ENCODE results near the gene HYCC1. TPM values are rescaled to one million over a fixed set of nuclear protein-coding genes. Genes with fewer than 3 reads are reported as not detected.
A peak's percentile ranks its signal among the peaks of the same experiment; 100 is the strongest.

HYCC1 gene
- total and polyA plus RNA-seq, 9 of the 15 experiments (the other 6 are each of a cell fraction or from before 2014, with no cell fraction given) = 11.2 to 40.6 (median 37.9) TPM

- ATAC-seq = no peak
- intact Hi-C loops (cut with micrococcal nuclease) = no loop called here
- H3K79me2 ChIP-seq (ENCODE audit: control insufficient read depth, insufficient read depth, low read length) = peaks cover 37% of the 10 kb centered on the region
These were observed 23.4 kb downstream of the HYCC1 start for GRCh38 chr7:22990588-22990949.

More at GRCh38 chr7:22990588-22990949, 23.4 kb downstream of the HYCC1 start:
- 29% methylated on average over 1 of the region's 1 CpG for WGBS (ENCODE audit: insufficient coverage, low coverage, missing lambda C conversion rate)
- no TSS peak for BruUV-seq (replicated peaks)
- in situ Hi-C loops (cut with MboI) = no loop called here
- TF ChIP-seq PRPF4 (IDR thresholded peaks at IDR 0.05; ENCODE audit: insufficient read depth, low read depth, low read length, poor library complexity, severe bottlenecking) = no peak
- TF ChIP-seq CEBPB (tag; IDR thresholded peaks at IDR 0.05) = no peak
- TF ChIP-seq TAF1 (IDR thresholded peaks at IDR 0.05; ENCODE audit: control insufficient read depth, extremely low read depth, insufficient read depth, low read length, severe bottlenecking) = no peak
- no peak for TF ChIP-seq DIDO1 (tag; IDR thresholded peaks at IDR 0.05; ENCODE audit: low read depth)
- TF ChIP-seq PHF20 (IDR thresholded peaks at IDR 0.05; ENCODE audit: partially characterized antibody) = peak; percentile 14
- no peak for TF ChIP-seq MCM5 (IDR thresholded peaks at IDR 0.05; ENCODE audit: low read depth)
- TF ChIP-seq RNF219 (CRISPR knock-in tag; IDR thresholded peaks at IDR 0.05) = no peak
- peak; percentile 77 for TF ChIP-seq CREM (IDR thresholded peaks at IDR 0.05; ENCODE audit: low read depth)
- no peak for TF ChIP-seq ZNF134 (CRISPR knock-in tag; conservative IDR thresholded peaks at IDR 0.05)
- TF ChIP-seq ZBTB1 (CRISPR knock-in tag; IDR thresholded peaks at IDR 0.05; ENCODE audit: borderline replicate concordance, low read depth) = no peak
- TF ChIP-seq CHCHD3 (CRISPR knock-in tag; IDR thresholded peaks at IDR 0.05) = no peak
- TF ChIP-seq CTCF (IDR thresholded peaks at IDR 0.05 in 2 of 3, conservative IDR thresholded peaks at IDR 0.05 in 1 of 3; ENCODE audit: insufficient read depth in 2 of 3, low read depth in 1 of 3, low read length in 3 of 3) = no peak
- TF ChIP-seq ZNF12 (CRISPR knock-in tag; IDR thresholded peaks at IDR 0.05) = no peak
- 0 out of 2 replicates have a peak, but pooled peaks have one; percentile 37 for TF ChIP-seq CREB1 (IDR thresholded peaks at IDR 0.05)
- no peak for TF ChIP-seq CREB1 (CRISPR knock-in tag; IDR thresholded peaks at IDR 0.05)
- TF ChIP-seq COPS2 (conservative IDR thresholded peaks at IDR 0.05) = no peak
- TF ChIP-seq MCM3 (IDR thresholded peaks at IDR 0.05) = no peak
- no peak for TF ChIP-seq BRF2 (IDR thresholded peaks at IDR 0.05; ENCODE audit: borderline replicate concordance, insufficient read depth, insufficient read length)
- no peak for TF ChIP-seq TFAM (CRISPR knock-in tag; conservative IDR thresholded peaks at IDR 0.05)
- CTCF ChIA-PET (ENCODE audit: low intra/inter-chr PET ratio) = no interaction called here
- Histone ChIP-seq H3K27ac (ENCODE audit: extremely low read depth, low read depth, low read length) (no peak overlapping the region), H3K9me1 (ENCODE audit: control insufficient read depth, insufficient read depth, low read length) (peaks cover 3% of the 10 kb centered on the region), H3K4me1 (replicated peaks in 1 of 2; ENCODE audit: control insufficient read depth in 2 of 2, insufficient read depth in 2 of 2, low read length in 2 of 2) (peaks cover 0 to 13% of the 10 kb centered on the region in 2 experiments; a peak in 2 of 5 replicates), H3K9me3 (replicated peaks; ENCODE audit: control insufficient read depth, insufficient read depth, low read depth, low read length) (no peaks in the 10 kb centered on the region), H4K20me1 (replicated peaks; ENCODE audit: control insufficient read depth, insufficient read depth, low read length) (no peaks in the 10 kb centered on the region), H3K27me3 (ENCODE audit: control insufficient read depth in 2 of 2, insufficient read depth in 2 of 2, low read length in 2 of 2) (no peaks in the 10 kb centered on the region), H3K4me3 (no peak overlapping the region), H2AFZ (ENCODE audit: low read depth, low read length) (no peak overlapping the region), H3K36me3 (ENCODE audit: control insufficient read depth, insufficient read depth, low read length) (peaks cover 10% of the 10 kb centered on the region; the same call in 2 of the 3 replicates), H3K4me2 (ENCODE audit: insufficient read depth, low read length) (no peak overlapping the region), H3K9ac (ENCODE audit: insufficient read depth in 1 of 2, low read depth in 2 of 2, low read length in 2 of 2) (no peak overlapping the region)
- POLR2A ChIA-PET = no interaction called here
- DNase-seq (ENCODE audit: extremely low read depth in 1 of 4, low spot score in 3 of 4) = no peak
- FAIRE-seq = no peak

Measured in K562 (cell line).